AG04450 (cell line): ENCODE data around the gene NPB. TPM values are rescaled to one million over a fixed set of nuclear protein-coding genes. Genes with fewer than 3 reads are reported as not detected.
A peak's percentile ranks its signal among the peaks of the same experiment; 100 is the strongest.

Experiments
- CTCF ChIA-PET: fragments of 300-600, 350-600 bp; formaldehyde crosslinking; extraction: SDS; loops from one replicate; lab custom pipeline; 2022; ENCODE audit warnings: antibody characterized with exemption, inconsistent platforms; lab: Charles Lee
- POLR2A ChIA-PET: fragments of 350-600 bp; formaldehyde crosslinking; extraction: SDS; loops from one replicate; lab custom pipeline; 2021; ENCODE audit warnings: antibody characterized with exemption, inconsistent platforms; lab: Yijun Ruan, JAX
- DNase-seq: peaks from one replicate; pipeline ENCODE4 v3.0.0-alpha.2; 2011; ENCODE audit warnings: low read depth, low spot score
- H3K27ac ChIP-seq: one replicate; pipeline ENCODE4 v1.5.1; 2012; ENCODE audit warnings: low read depth, low read length, control low read depth
- H3K27me3 ChIP-seq: one replicate; pipeline ENCODE4 v1.6.0; 2012; ENCODE audit warnings: low read length; ENCODE audit not compliant: control insufficient read depth, insufficient read depth
- H3K4me3 ChIP-seq: 2 replicates; pipeline ENCODE4 v1.5.1; 2011; ENCODE audit warnings: mild to moderate bottlenecking, low read depth, low read length, control low read depth
- H3K9me3 ChIP-seq: 2 replicates; pipeline ENCODE4 v1.5.1; 2012; ENCODE audit warnings: low read length; ENCODE audit not compliant: control insufficient read depth, insufficient read depth
- CTCF ChIP-seq: IDR thresholded peaks from 2 replicates; pipeline ENCODE4 v1.5.1; 2011; ENCODE audit warnings: low read depth, low read length, control low read depth, inconsistent platforms
- polyA minus RNA-seq: library from RNA; depleted of rRNA, polyadenylated mRNA; stranded (reverse); fragments of >200 nt; gene quantifications from 2 replicates; pipeline ENCODE4 v1.2.3, GENCODE V29; 2011; rRNA and poly(A)+ RNA removed
- polyA plus RNA-seq: library from polyadenylated mRNA; depleted of rRNA; stranded (reverse); fragments of >200 nt; gene quantifications from 2 replicates; pipeline ENCODE4 v1.2.3, GENCODE V29; 2011; rRNA removed

The NPB gene
- polyA plus RNA-seq (0.20 and 0.30 TPM in 2 replicates), polyA minus RNA-seq (0.09 and 0.48 TPM in 2 replicates)

- Histone ChIP-seq H3K27me3 (no peaks in the 10 kb centered on the region), H3K4me3 (peak within 1 kb of the TSS; percentile 38), H3K27ac (no peak within 1 kb of the TSS), H3K9me3 (no peaks in the 10 kb centered on the region; the same call in 1 of the 2 replicates)
- CTCF ChIA-PET = no interaction called here
- no peak for DNase-seq
- TF ChIP-seq CTCF = no peak
- POLR2A ChIA-PET = no interaction called here
These were observed at the start of gene NPB for GRCh38 chr17:81902023-81902652. NPB (plus strand) TSS chr17:81902238; CDS start chr17:81902278, 40 bp downstream.

GRCh38 chr17:81854974-81855774, 46.9 kb upstream of the NPB start:
- no peak overlapping the region for H3K27ac ChIP-seq
- POLR2A ChIA-PET = interaction anchor here (1.0 kb wide), 1 partner anchor 172 kb away, joined by 3 read pairs; the partner anchor contains the start of genes ARL16 and HGS
- DNase-seq = no peak

GRCh38 chr17:81858170-81858966, 43.7 kb upstream of the NPB start:
- CTCF ChIA-PET = no interaction called here
- H3K27ac ChIP-seq = no peak overlapping the region

More at GRCh38 chr17:81854974-81855774, 46.9 kb upstream of the NPB start:
- H3K9me3 ChIP-seq = no peaks in the 10 kb centered on the region; the same call in 1 of the 2 replicates
- CTCF ChIA-PET = no interaction called here
- no peaks in the 10 kb centered on the region for H3K27me3 ChIP-seq
- TF ChIP-seq CTCF = no peak
- no peak overlapping the region for H3K4me3 ChIP-seq

More at GRCh38 chr17:81858170-81858966, 43.7 kb upstream of the NPB start:
- no peak for TF ChIP-seq CTCF
- no peak for DNase-seq
- POLR2A ChIA-PET = interaction anchor here (0.7 kb wide), 1 partner anchor 11 kb away, joined by 6 read pairs; no protein-coding TSS in a partner anchor
- no peaks in the 10 kb centered on the region for H3K27me3 ChIP-seq
- H3K4me3 ChIP-seq = peak overlapping the region; percentile 95
- H3K9me3 ChIP-seq = no peaks in the 10 kb centered on the region
